MM.1S (cell line): ENCODE results near the gene OSER1.

Source experiments
- DNase-seq: peaks from one replicate; pipeline ENCODE4 v3.0.0-alpha.2; 2015
- H2AFZ ChIP-seq: fragments of 300-600 bp; sonication (generic); 2 replicates; pipeline ENCODE4 v1.6.0; 2016; ENCODE audit warnings: antibody characterized with exemption, low read length
- H3F3A ChIP-seq: fragments of 300-600 bp; sonication (generic); 2 replicates; pipeline ENCODE4 v1.6.1; 2016; ENCODE audit warnings: mild to moderate bottlenecking, antibody characterized with exemption, low read length, moderate library complexity, mixed read lengths; ENCODE audit not compliant: insufficient read depth
- H3K27ac ChIP-seq: fragments of 300-600 bp; sonication (generic); 2 replicates; pipeline ENCODE4 v1.5.1; 2016; ENCODE audit warnings: mild to moderate bottlenecking, low read length
- H3K27me3 ChIP-seq: fragments of 300-600 bp; sonication (generic); replicated peaks from 2 replicates; pipeline ENCODE4 v1.6.0; 2016; ENCODE audit warnings: low read length; ENCODE audit not compliant: insufficient read depth
- H3K36me3 ChIP-seq: fragments of 300-600 bp; sonication (generic); replicated peaks from 2 replicates; pipeline ENCODE4 v1.6.1; 2016; ENCODE audit warnings: mild to moderate bottlenecking, low read length, mixed read lengths; ENCODE audit not compliant: insufficient read depth
- H3K4me1 ChIP-seq: fragments of 300-600 bp; sonication (generic); 2 replicates; pipeline ENCODE4 v1.6.1; 2016; ENCODE audit warnings: low read length, mixed read lengths
- H3K4me2 ChIP-seq: fragments of 300-600 bp; sonication (generic); 2 replicates; pipeline ENCODE4 v1.6.0; 2016; ENCODE audit warnings: low read depth, low read length
- H3K4me3 ChIP-seq: fragments of 300-600 bp; sonication (generic); 2 replicates; pipeline ENCODE4 v1.5.1; 2016; ENCODE audit warnings: low read length, mixed read lengths
- H3K79me2 ChIP-seq: fragments of 300-600 bp; sonication (generic); 2 replicates; pipeline ENCODE4 v1.6.1; 2016; ENCODE audit warnings: mixed run types, low read length, mixed read lengths
- H3K9ac ChIP-seq: fragments of 300-600 bp; sonication (generic); 2 replicates; pipeline ENCODE4 v1.6.1; 2016; ENCODE audit warnings: low read length, mixed read lengths
- H3K9me2 ChIP-seq: fragments of 300-600 bp; sonication (generic); replicated peaks from 2 replicates; pipeline ENCODE4 v1.6.1; 2016; ENCODE audit warnings: mild to moderate bottlenecking, low read length, mixed read lengths; ENCODE audit not compliant: insufficient read depth
- H3K9me3 ChIP-seq: fragments of 300-600 bp; sonication (generic); replicated peaks from 2 replicates; pipeline ENCODE4 v1.6.1; 2016; ENCODE audit warnings: mild to moderate bottlenecking, low read length, mixed read lengths; ENCODE audit not compliant: insufficient read depth
- H4K20me1 ChIP-seq: fragments of 300-600 bp; sonication (generic); 2 replicates; pipeline ENCODE4 v1.6.1; 2016; ENCODE audit warnings: mild to moderate bottlenecking, low read length, moderate library complexity, mixed read lengths; ENCODE audit not compliant: insufficient read depth
- EZH2 ChIP-seq: fragments of 300-600 bp; sonication (generic); optimal IDR thresholded peaks from 2 replicates; pipeline ENCODE3; 2017; ENCODE audit warnings: low read depth, mild to moderate bottlenecking, antibody characterized with exemption, low read length, mixed read lengths
- EZH2phosphoT487 ChIP-seq: fragments of 300-600 bp; sonication (generic); IDR thresholded peaks from 2 replicates; pipeline ENCODE4 v1.6.1; 2018; ENCODE audit warnings: antibody characterized with exemption, low read length
- TF ChIP-seq, protein P1 (sequence below): fragments of 300-600 bp; sonication (generic); IDR thresholded peaks from 2 replicates; pipeline ENCODE4 v1.5.1; 2016; ENCODE audit warnings: antibody characterized with exemption, low read length, mixed read lengths

OSER1 gene

DNA sequence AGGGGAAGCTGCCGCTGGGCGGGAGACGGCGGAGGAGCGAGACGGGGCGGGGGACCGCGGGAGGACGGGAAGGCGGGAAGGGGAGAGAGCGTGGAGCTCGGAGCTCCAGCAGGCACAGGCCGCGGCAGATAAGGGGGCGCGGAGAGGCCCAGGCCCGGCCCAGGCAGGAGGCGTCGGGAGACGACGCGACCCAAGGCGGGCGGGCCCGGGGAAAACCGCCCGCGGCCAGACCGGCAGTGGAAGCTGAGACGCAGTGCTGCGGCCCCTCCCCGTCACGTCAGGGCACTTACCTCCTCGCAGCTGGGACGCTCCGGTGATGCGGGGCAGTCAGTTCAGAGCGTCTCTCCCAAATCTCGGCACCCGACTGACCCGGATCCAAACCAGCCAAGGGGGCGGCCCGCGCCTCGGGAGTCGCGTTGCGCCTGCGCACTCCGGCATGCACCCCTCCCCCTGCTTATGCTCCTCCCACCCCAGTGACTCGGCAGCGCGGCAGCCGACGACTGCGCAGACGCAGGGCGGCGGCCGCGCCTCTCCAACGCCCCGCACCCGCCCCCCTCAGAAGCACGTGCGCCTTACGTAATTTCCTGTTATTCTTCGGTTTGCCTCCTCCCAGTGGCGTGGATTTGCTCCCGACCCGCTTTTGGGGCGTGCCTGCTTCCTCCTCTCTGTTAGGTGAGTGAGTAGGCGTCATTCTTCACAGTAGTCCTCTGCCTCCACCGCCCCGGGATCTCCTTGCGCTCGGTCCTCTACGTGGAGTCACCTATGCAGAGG, at the start of gene OSER1:
OSER1 (minus strand) TSS at position 366 of the 771 bp plus-strand sequence. CDS start 3,814 bp downstream, outside the sequence.
- Histone ChIP-seq H2AFZ (peak within 1 kb of the TSS; percentile 51), H3K9me2 (no peaks in the 10 kb centered on the region), H3K79me2 (peaks cover 54% of the 10 kb centered on the region), H3K4me3 (peak within 1 kb of the TSS; percentile 95), H3K4me2 (peak within 1 kb of the TSS; percentile 86), H3K36me3 (0 out of 2 replicates have a peak, but pooled peaks cover 2% of the 10 kb centered on the region), H3F3A (peaks cover 12% of the 10 kb centered on the region), H3K4me1 (peaks cover 14% of the 10 kb centered on the region; the same call in 1 of the 2 replicates), H3K27me3 (no peaks in the 10 kb centered on the region), H3K9me3 (no peaks in the 10 kb centered on the region), H3K27ac (peak within 1 kb of the TSS; percentile 90), H4K20me1 (peaks cover 16% of the 10 kb centered on the region), H3K9ac (peak within 1 kb of the TSS; percentile 96)
- peak; percentile 98 for DNase-seq
- TF ChIP-seq, protein P1, sequence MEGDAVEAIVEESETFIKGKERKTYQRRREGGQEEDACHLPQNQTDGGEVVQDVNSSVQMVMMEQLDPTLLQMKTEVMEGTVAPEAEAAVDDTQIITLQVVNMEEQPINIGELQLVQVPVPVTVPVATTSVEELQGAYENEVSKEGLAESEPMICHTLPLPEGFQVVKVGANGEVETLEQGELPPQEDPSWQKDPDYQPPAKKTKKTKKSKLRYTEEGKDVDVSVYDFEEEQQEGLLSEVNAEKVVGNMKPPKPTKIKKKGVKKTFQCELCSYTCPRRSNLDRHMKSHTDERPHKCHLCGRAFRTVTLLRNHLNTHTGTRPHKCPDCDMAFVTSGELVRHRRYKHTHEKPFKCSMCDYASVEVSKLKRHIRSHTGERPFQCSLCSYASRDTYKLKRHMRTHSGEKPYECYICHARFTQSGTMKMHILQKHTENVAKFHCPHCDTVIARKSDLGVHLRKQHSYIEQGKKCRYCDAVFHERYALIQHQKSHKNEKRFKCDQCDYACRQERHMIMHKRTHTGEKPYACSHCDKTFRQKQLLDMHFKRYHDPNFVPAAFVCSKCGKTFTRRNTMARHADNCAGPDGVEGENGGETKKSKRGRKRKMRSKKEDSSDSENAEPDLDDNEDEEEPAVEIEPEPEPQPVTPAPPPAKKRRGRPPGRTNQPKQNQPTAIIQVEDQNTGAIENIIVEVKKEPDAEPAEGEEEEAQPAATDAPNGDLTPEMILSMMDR, result no peak
- no peak for TF ChIP-seq EZH2
- no peak for TF ChIP-seq EZH2phosphoT487

DNA sequence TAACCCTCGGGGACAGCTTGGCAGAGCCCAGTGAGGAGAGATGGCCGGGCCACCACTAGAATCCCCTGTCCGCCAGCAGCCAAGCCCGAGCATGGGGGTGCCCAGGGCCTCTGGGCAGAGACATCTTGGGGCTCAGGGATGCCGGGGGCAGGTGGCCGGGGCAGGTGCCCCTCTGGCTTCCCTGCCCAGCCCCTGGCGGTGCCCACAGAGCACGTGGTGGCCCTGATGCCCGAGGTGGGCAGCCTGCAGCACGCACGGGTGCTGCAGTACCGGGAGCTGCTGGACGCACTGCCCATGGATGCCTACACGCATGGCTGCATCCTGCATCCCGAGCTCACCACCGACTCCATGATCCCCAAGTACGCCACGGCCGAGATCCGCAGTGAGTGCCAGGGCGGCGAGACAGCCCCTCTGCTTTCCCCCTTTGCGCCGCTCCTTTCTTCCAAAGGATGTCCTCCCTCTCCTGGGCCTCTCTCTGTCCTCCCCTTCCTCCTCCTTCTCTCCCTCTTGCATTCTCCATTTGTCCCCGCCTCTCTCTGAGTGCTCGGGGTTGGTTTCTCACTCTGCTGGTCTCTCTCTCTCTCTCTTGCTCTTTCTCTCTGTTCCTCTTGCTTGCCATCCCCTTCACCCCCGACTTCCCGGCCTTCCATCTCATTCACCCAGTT, 47.8 kb upstream of the OSER1 start:
- no peaks in the 10 kb centered on the region for H3K36me3 ChIP-seq
- no peak overlapping the region for H3K4me2 ChIP-seq
- H3K9ac ChIP-seq, result no peak overlapping the region
- no peaks in the 10 kb centered on the region for H3K79me2 ChIP-seq
- H4K20me1 ChIP-seq, result no peaks in the 10 kb centered on the region
- H3F3A ChIP-seq, result no peaks in the 10 kb centered on the region
- H3K27ac ChIP-seq, result no peak overlapping the region
- no peaks in the 10 kb centered on the region for H3K27me3 ChIP-seq
- no peak for DNase-seq
- TF ChIP-seq EZH2phosphoT487, result no peak
- TF ChIP-seq EZH2, result no peak
- TF ChIP-seq, protein P1, result no peak
- no peaks in the 10 kb centered on the region for H3K9me3 ChIP-seq
- H3K9me2 ChIP-seq, result no peaks in the 10 kb centered on the region
- H3K4me1 ChIP-seq, result no peaks in the 10 kb centered on the region
- H3K4me3 ChIP-seq, result no peak overlapping the region
- H2AFZ ChIP-seq, result no peak overlapping the region

DNA sequence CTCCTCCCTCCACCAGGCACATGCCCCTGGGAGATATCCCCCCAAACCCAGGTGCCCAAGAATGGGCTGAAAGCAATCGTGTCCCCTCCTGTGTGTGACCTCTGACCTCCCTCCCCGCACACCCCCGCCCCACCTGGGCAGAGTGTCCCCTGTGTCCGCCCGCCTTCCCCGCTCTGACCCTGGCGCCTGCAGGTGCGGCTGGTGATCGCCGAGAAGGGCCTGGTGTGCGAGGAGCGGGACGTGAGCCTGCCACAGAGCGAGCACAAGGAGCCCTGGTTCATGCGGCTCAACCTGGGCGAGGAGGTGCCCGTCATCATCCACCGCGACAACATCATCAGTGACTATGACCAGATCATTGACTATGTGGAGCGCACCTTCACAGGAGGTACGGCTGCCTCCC, 46.4 kb upstream of the OSER1 start:
- no peaks in the 10 kb centered on the region for H3F3A ChIP-seq
- no peaks in the 10 kb centered on the region for H3K79me2 ChIP-seq
- H3K4me1 ChIP-seq, result no peaks in the 10 kb centered on the region
- no peak overlapping the region for H3K4me3 ChIP-seq
- no peak overlapping the region for H3K4me2 ChIP-seq
- TF ChIP-seq, protein P1, result no peak
- TF ChIP-seq EZH2phosphoT487 (no peak), EZH2 (no peak)
- no peaks in the 10 kb centered on the region for H3K9me3 ChIP-seq
- H3K27me3 ChIP-seq, result no peaks in the 10 kb centered on the region
- H3K9me2 ChIP-seq, result no peaks in the 10 kb centered on the region
- H3K9ac ChIP-seq, result no peak overlapping the region
- H3K27ac ChIP-seq, result no peak overlapping the region
- DNase-seq, result no peak
- no peaks in the 10 kb centered on the region for H3K36me3 ChIP-seq
- H4K20me1 ChIP-seq, result no peaks in the 10 kb centered on the region
- H2AFZ ChIP-seq, result no peak overlapping the region
